ENCODE measurements around the gene CACNA2D1.

DNA sequence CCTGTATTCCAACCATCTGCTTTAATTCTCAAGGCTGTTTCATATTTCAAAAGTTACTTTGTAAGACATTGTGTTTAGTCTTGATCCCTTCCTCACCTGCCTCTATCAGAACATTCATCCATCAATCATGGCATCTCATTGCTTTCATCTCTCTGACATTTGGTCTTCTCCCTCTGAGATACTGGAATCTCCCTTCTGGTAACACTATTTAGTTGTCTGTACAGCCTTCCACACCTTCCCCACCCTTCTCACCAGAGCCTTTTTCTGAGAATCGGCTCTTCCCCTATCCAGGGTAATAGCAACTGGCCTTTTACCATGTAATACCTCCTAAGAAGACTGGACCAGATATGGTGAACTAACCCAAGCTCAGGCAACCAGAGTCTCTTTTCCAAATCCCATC is 10.1 kb downstream of the CACNA2D1 start:
- TF ChIP-seq, protein P1, sequence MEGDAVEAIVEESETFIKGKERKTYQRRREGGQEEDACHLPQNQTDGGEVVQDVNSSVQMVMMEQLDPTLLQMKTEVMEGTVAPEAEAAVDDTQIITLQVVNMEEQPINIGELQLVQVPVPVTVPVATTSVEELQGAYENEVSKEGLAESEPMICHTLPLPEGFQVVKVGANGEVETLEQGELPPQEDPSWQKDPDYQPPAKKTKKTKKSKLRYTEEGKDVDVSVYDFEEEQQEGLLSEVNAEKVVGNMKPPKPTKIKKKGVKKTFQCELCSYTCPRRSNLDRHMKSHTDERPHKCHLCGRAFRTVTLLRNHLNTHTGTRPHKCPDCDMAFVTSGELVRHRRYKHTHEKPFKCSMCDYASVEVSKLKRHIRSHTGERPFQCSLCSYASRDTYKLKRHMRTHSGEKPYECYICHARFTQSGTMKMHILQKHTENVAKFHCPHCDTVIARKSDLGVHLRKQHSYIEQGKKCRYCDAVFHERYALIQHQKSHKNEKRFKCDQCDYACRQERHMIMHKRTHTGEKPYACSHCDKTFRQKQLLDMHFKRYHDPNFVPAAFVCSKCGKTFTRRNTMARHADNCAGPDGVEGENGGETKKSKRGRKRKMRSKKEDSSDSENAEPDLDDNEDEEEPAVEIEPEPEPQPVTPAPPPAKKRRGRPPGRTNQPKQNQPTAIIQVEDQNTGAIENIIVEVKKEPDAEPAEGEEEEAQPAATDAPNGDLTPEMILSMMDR (IDR thresholded peaks at IDR 0.05) = no peak
- TF ChIP-seq EZH2 (IDR thresholded peaks at IDR 0.05) = no peak
- no peak for TF ChIP-seq EZH2phosphoT487 (IDR thresholded peaks at IDR 0.05)

All from neural progenitor cell (in vitro differentiated cells).